ENCODE results near the gene INSIG1.

The INSIG1 gene

GRCh38 chr7:155291729-155292128, 5.9 kb upstream of the INSIG1 start:
- no peak overlapping the region for H3K4me3 ChIP-seq (ENCODE audit: low read length)

DNA sequence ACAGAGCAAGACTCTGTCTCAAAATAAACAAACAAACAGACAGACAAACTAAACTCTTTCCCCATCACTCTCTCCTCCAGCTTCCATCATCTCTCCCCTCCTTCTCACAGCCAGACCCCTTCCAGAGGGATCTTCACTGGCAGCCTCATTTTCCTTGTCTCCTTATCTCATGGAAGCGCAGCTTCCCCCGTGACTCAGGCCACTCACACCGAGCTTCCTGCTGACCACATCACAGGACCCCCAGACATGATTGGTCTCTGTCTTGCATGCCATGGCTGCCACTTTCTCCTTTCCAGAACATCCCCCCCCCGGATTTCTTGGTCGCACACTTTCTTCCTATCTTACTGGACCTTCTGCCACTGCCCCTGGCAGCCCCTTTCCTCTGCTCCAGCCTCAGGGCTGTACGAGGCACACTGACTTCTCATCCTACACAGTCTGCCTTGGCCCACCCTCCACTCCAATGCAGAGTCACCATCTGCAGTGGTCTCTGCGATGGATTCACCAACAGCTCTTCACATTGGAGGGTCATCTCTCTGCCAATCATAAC, 4.9 kb upstream of the INSIG1 start:
- no peak overlapping the region for H3K9ac ChIP-seq (ENCODE audit: low read length)

More at GRCh38 chr7:155291729-155292128, 5.9 kb upstream of the INSIG1 start:
- Histone ChIP-seq H3K9me2 (replicated peaks; ENCODE audit: insufficient read depth, low read length) (no peaks in the 10 kb centered on the region), H3K27ac (ENCODE audit: low read length) (no peak overlapping the region), H3K79me2 (ENCODE audit: low read length) (no peaks in the 10 kb centered on the region), H3K4me1 (ENCODE audit: low read length) (peaks cover 3% of the 10 kb centered on the region; the same call in 1 of the 2 replicates), H3K27me3 (replicated peaks; ENCODE audit: insufficient read depth, low read length) (peaks cover 16% of the 10 kb centered on the region; the same call in 1 of the 2 replicates), H3K4me2 (ENCODE audit: low read depth, low read length) (no peak overlapping the region), H4K20me1 (ENCODE audit: insufficient read depth, low read length) (no peaks in the 10 kb centered on the region), H2AFZ (ENCODE audit: low read length) (no peak overlapping the region), H3K9me3 (replicated peaks; ENCODE audit: insufficient read depth, low read length) (no peaks in the 10 kb centered on the region), H3F3A (ENCODE audit: insufficient read depth, low read length) (peaks cover 6% of the 10 kb centered on the region), H3K9ac (ENCODE audit: low read length) (no peak overlapping the region), H3K36me3 (replicated peaks; ENCODE audit: insufficient read depth, low read length) (no peaks in the 10 kb centered on the region)
- no peak for DNase-seq
- TF ChIP-seq CTCF (IDR thresholded peaks at IDR 0.05; ENCODE audit: low read length) (no peak), EZH2phosphoT487 (IDR thresholded peaks at IDR 0.05; ENCODE audit: low read length) (no peak), EZH2 (optimal IDR thresholded peaks at IDR 0.05; ENCODE audit: low read depth, low read length) (no peak)

DNA sequence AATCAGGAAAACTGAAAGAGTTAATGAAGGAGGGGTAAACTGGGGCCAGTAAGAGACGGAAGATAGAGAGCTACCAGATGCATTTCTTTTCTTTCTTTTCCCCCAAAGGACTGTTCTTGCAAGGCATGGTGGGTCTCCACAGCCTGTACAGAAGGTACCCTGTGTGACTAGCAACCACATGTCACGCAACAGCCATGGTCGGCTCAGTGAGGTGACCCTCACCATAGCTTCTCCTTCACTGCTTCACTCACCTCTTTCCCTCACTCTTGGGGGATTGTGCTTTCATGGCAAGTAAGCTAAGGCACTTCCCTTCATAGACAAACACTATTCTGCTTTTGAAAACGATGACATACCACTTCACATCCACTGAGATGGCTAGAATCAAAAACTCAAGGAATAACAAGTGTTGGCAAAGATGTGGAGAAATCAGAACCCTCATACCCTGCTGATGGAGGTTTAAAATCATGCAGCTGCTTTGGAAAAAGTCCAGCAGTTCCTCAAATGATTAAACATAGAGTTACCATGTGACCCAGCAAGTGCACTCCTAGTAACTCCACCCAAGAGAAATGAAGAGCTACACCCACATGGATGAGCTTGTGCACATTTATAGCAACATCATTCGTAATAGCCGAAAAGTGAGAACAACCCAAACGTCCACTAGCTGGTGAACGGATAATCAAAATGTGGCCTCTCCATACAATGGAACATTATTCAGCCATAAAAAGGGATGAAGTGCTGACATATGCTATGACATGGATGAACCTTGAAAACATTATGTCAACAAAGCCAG, 3.8 kb upstream of the INSIG1 start:
- Histone ChIP-seq H3K9ac (ENCODE audit: low read length) (no peak overlapping the region), H2AFZ (ENCODE audit: low read length) (no peak overlapping the region), H3K79me2 (ENCODE audit: low read length) (peaks cover 8% of the 10 kb centered on the region), H3K4me1 (ENCODE audit: low read length) (peaks cover 7% of the 10 kb centered on the region; the same call in 1 of the 2 replicates), H3K27ac (ENCODE audit: low read length) (no peak overlapping the region), H4K20me1 (ENCODE audit: insufficient read depth, low read length) (no peaks in the 10 kb centered on the region), H3K4me2 (ENCODE audit: low read depth, low read length) (no peak overlapping the region), H3K4me3 (ENCODE audit: low read length) (no peak overlapping the region), H3F3A (ENCODE audit: insufficient read depth, low read length) (peaks cover 21% of the 10 kb centered on the region), H3K9me3 (replicated peaks; ENCODE audit: insufficient read depth, low read length) (no peaks in the 10 kb centered on the region), H3K9me2 (replicated peaks; ENCODE audit: insufficient read depth, low read length) (no peaks in the 10 kb centered on the region), H3K36me3 (replicated peaks; ENCODE audit: insufficient read depth, low read length) (no peaks in the 10 kb centered on the region), H3K27me3 (replicated peaks; ENCODE audit: insufficient read depth, low read length) (no peaks in the 10 kb centered on the region; the same call in 1 of the 2 replicates)
- TF ChIP-seq EZH2 (optimal IDR thresholded peaks at IDR 0.05; ENCODE audit: low read depth, low read length): no peak
- no peak for DNase-seq

More for the DNA sequence above, 4.9 kb upstream of the INSIG1 start:
- Histone ChIP-seq H3K27me3 (replicated peaks; ENCODE audit: insufficient read depth, low read length) (peaks cover 11% of the 10 kb centered on the region; the same call in 1 of the 2 replicates), H3K4me1 (ENCODE audit: low read length) (peaks cover 7% of the 10 kb centered on the region; the same call in 1 of the 2 replicates), H2AFZ (ENCODE audit: low read length) (no peak overlapping the region), H3K9me2 (replicated peaks; ENCODE audit: insufficient read depth, low read length) (no peaks in the 10 kb centered on the region), H3K9me3 (replicated peaks; ENCODE audit: insufficient read depth, low read length) (no peaks in the 10 kb centered on the region), H4K20me1 (ENCODE audit: insufficient read depth, low read length) (no peaks in the 10 kb centered on the region), H3K36me3 (replicated peaks; ENCODE audit: insufficient read depth, low read length) (no peaks in the 10 kb centered on the region), H3K79me2 (ENCODE audit: low read length) (no peaks in the 10 kb centered on the region), H3K4me2 (ENCODE audit: low read depth, low read length) (no peak overlapping the region), H3K27ac (ENCODE audit: low read length) (no peak overlapping the region), H3K4me3 (ENCODE audit: low read length) (no peak overlapping the region), H3F3A (ENCODE audit: insufficient read depth, low read length) (peaks cover 11% of the 10 kb centered on the region)
- TF ChIP-seq EZH2 (optimal IDR thresholded peaks at IDR 0.05; ENCODE audit: low read depth, low read length) (no peak), EZH2phosphoT487 (IDR thresholded peaks at IDR 0.05; ENCODE audit: low read length) (no peak), CTCF (IDR thresholded peaks at IDR 0.05; ENCODE audit: low read length) (no peak)
- DNase-seq: no peak

- TF ChIP-seq EZH2phosphoT487 (IDR thresholded peaks at IDR 0.05; ENCODE audit: low read length) (no peak), EZH2 (optimal IDR thresholded peaks at IDR 0.05; ENCODE audit: low read depth, low read length) (no peak), CTCF (IDR thresholded peaks at IDR 0.05; ENCODE audit: low read length) (no peak)
- H3K9me2 ChIP-seq (replicated peaks; ENCODE audit: insufficient read depth, low read length): no peaks in the 10 kb centered on the region
Measured at GRCh38 chr7:155294511-155294778, 3.2 kb upstream of the INSIG1 start.

More at GRCh38 chr7:155294511-155294778, 3.2 kb upstream of the INSIG1 start:
- H3K4me1 ChIP-seq (ENCODE audit: low read length): peaks cover 7% of the 10 kb centered on the region; the same call in 1 of the 2 replicates
- H3K4me2 ChIP-seq (ENCODE audit: low read depth, low read length): no peak overlapping the region
- peaks cover 4% of the 10 kb centered on the region; the same call in 1 of the 2 replicates for H4K20me1 ChIP-seq (ENCODE audit: insufficient read depth, low read length)
- H3K79me2 ChIP-seq (ENCODE audit: low read length): peaks cover 13% of the 10 kb centered on the region
- H3K27ac ChIP-seq (ENCODE audit: low read length): no peak overlapping the region
- H3K36me3 ChIP-seq (replicated peaks; ENCODE audit: insufficient read depth, low read length): no peaks in the 10 kb centered on the region
- no peak for DNase-seq
- H3K27me3 ChIP-seq (replicated peaks; ENCODE audit: insufficient read depth, low read length): no peaks in the 10 kb centered on the region; the same call in 1 of the 2 replicates
- H3F3A ChIP-seq (ENCODE audit: insufficient read depth, low read length): peaks cover 25% of the 10 kb centered on the region
- no peak overlapping the region for H2AFZ ChIP-seq (ENCODE audit: low read length)
- H3K9ac ChIP-seq (ENCODE audit: low read length): no peak overlapping the region
- no peaks in the 10 kb centered on the region for H3K9me3 ChIP-seq (replicated peaks; ENCODE audit: insufficient read depth, low read length)
- no peak overlapping the region for H3K4me3 ChIP-seq (ENCODE audit: low read length)
